ENCODE data around the gene PHF20. TPM values are rescaled to one million over a fixed set of nuclear protein-coding genes. Genes with fewer than 3 reads are reported as not detected.
A peak's percentile ranks its signal among the peaks of the same experiment; 100 is the strongest.
"Not testable (repeated sequence)": the region's sequence is repeated elsewhere in the genome, so short reads cannot be mapped to it uniquely, and the experiment has no call there.

The PHF20 gene
- total and polyA plus RNA-seq, 2 experiments from 2014 or later = 23.3 to 35.4 TPM

- Histone ChIP-seq H3K9ac (no peak overlapping the region), H3F3A (ENCODE audit: insufficient read depth) (no peaks in the 10 kb centered on the region), H3K9me2 (ENCODE audit: insufficient read depth) (no peaks in the 10 kb centered on the region), H3K4me3 (no peak overlapping the region), H3K27ac (no peak overlapping the region), H3K4me2 (ENCODE audit: unreplicated experiment) (no peak overlapping the region), H3K9me3 (ENCODE audit: low read depth) (no peaks in the 10 kb centered on the region), H2AFZ (no peak overlapping the region), H4K20me1 (ENCODE audit: insufficient read depth) (no peaks in the 10 kb centered on the region), H3K4me1 (ENCODE audit: insufficient read depth) (peaks cover 11% of the 10 kb centered on the region), H3K79me2 (ENCODE audit: insufficient read depth) (peaks cover 40% of the 10 kb centered on the region; the same call in 1 of the 2 replicates), H3K36me3 (ENCODE audit: low read depth) (peaks cover 17% of the 10 kb centered on the region), H3K27me3 (replicated peaks; ENCODE audit: insufficient read depth) (no peaks in the 10 kb centered on the region)
- no peak for DNase-seq
- no peak for TF ChIP-seq EZH2 (IDR thresholded peaks at IDR 0.05; ENCODE audit: insufficient read depth, poor library complexity, severe bottlenecking)
- WGBS, 2 experiments (ENCODE audit: low coverage in 1 of 2, low lambda C conversion rate in 2 of 2, missing lambda C conversion rate in 2 of 2) = 70 to 72% methylated on average over 2 of the region's 2 CpGs
- in situ Hi-C loops (cut with MboI) = no loop called here
These were observed 68.6 kb downstream of the PHF20 start for GRCh38 chr20:35840421-35840820.

- Histone ChIP-seq H3K4me1 (ENCODE audit: insufficient read depth) (peaks cover 7% of the 10 kb centered on the region), H3K79me2 (ENCODE audit: insufficient read depth) (peaks cover 30% of the 10 kb centered on the region; the same call in 1 of the 2 replicates), H3K4me2 (ENCODE audit: unreplicated experiment) (no peak overlapping the region), H3K9me2 (ENCODE audit: insufficient read depth) (no peaks in the 10 kb centered on the region), H4K20me1 (ENCODE audit: insufficient read depth) (no peaks in the 10 kb centered on the region), H3K27me3 (replicated peaks; ENCODE audit: insufficient read depth) (no peaks in the 10 kb centered on the region), H3K9me3 (ENCODE audit: low read depth) (no peaks in the 10 kb centered on the region), H3K9ac (no peak overlapping the region), H2AFZ (no peak overlapping the region), H3F3A (ENCODE audit: insufficient read depth) (no peaks in the 10 kb centered on the region), H3K4me3 (no peak overlapping the region), H3K36me3 (ENCODE audit: low read depth) (peaks cover 27% of the 10 kb centered on the region), H3K27ac (no peak overlapping the region)
- in situ Hi-C loops (cut with MboI) = no loop called here
- TF ChIP-seq EZH2phosphoT487 (IDR thresholded peaks at IDR 0.05; ENCODE audit: insufficient read depth, low read depth) (no peak), EZH2 (IDR thresholded peaks at IDR 0.05; ENCODE audit: insufficient read depth, poor library complexity, severe bottlenecking) (no peak)
- WGBS, 2 experiments (ENCODE audit: low coverage in 1 of 2, low lambda C conversion rate in 2 of 2, missing lambda C conversion rate in 2 of 2) = 97 to 99% methylated on average over 5 of the region's 5 CpGs
- no peak for DNase-seq
These were observed 70.5 kb downstream of the PHF20 start for GRCh38 chr20:35842361-35842760.

GRCh38 chr20:35843894-35844293 is 72.1 kb downstream of the PHF20 start:
- H3K4me2 ChIP-seq (ENCODE audit: unreplicated experiment); DNase-seq; H3K4me3 ChIP-seq; H4K20me1 ChIP-seq (ENCODE audit: insufficient read depth); in situ Hi-C loops (cut with MboI); H3F3A ChIP-seq (ENCODE audit: insufficient read depth); H3K9ac ChIP-seq; H2AFZ ChIP-seq; H3K9me2 ChIP-seq (ENCODE audit: insufficient read depth); H3K27ac ChIP-seq; H3K9me3 ChIP-seq (ENCODE audit: low read depth); H3K27me3 ChIP-seq (replicated peaks; ENCODE audit: insufficient read depth); H3K4me1 ChIP-seq (ENCODE audit: insufficient read depth): not testable (repeated sequence)
- Histone ChIP-seq H3K79me2 (ENCODE audit: insufficient read depth) (peaks cover 17% of the 10 kb centered on the region; the same call in 1 of the 2 replicates), H3K36me3 (ENCODE audit: low read depth) (peaks cover 30% of the 10 kb centered on the region)
- 92 to 93% methylated on average over 6 of the region's 6 CpGs for WGBS, 2 experiments (ENCODE audit: low coverage in 1 of 2, low lambda C conversion rate in 2 of 2, missing lambda C conversion rate in 2 of 2)

- Histone ChIP-seq H3K36me3 (ENCODE audit: low read depth) (peaks cover 30% of the 10 kb centered on the region), H3K9me2 (ENCODE audit: insufficient read depth) (no peaks in the 10 kb centered on the region), H3K27me3 (replicated peaks; ENCODE audit: insufficient read depth) (no peaks in the 10 kb centered on the region), H3K4me3 (no peak overlapping the region), H4K20me1 (ENCODE audit: insufficient read depth) (no peaks in the 10 kb centered on the region), H3K4me2 (ENCODE audit: unreplicated experiment) (no peak overlapping the region), H3K27ac (no peak overlapping the region), H3K79me2 (ENCODE audit: insufficient read depth) (peaks cover 14% of the 10 kb centered on the region; the same call in 1 of the 2 replicates), H3K9me3 (ENCODE audit: low read depth) (no peaks in the 10 kb centered on the region), H3F3A (ENCODE audit: insufficient read depth) (no peaks in the 10 kb centered on the region), H2AFZ (no peak overlapping the region), H3K4me1 (ENCODE audit: insufficient read depth) (peaks cover 5% of the 10 kb centered on the region), H3K9ac (no peak overlapping the region)
- DNase-seq = peak; percentile 61
- in situ Hi-C loops (cut with MboI) = no loop called here
- TF ChIP-seq EZH2phosphoT487 (IDR thresholded peaks at IDR 0.05; ENCODE audit: insufficient read depth, low read depth) = no peak
- no peak for TF ChIP-seq EZH2 (IDR thresholded peaks at IDR 0.05; ENCODE audit: insufficient read depth, poor library complexity, severe bottlenecking)
- WGBS, 2 experiments (ENCODE audit: low coverage in 1 of 2, low lambda C conversion rate in 2 of 2, missing lambda C conversion rate in 2 of 2) = 80 to 90% methylated on average over 6 of the region's 6 CpGs
These were observed 73.7 kb downstream of the PHF20 start for GRCh38 chr20:35845561-35845960.

- TF ChIP-seq EZH2phosphoT487 (IDR thresholded peaks at IDR 0.05; ENCODE audit: insufficient read depth, low read depth) = no peak
- no peak for TF ChIP-seq EZH2 (IDR thresholded peaks at IDR 0.05; ENCODE audit: insufficient read depth, poor library complexity, severe bottlenecking)
- Histone ChIP-seq H3K9me2 (ENCODE audit: insufficient read depth) (no peaks in the 10 kb centered on the region), H3K9ac (no peak overlapping the region), H3K27ac (no peak overlapping the region), H2AFZ (no peak overlapping the region), H3K4me2 (ENCODE audit: unreplicated experiment) (no peak overlapping the region), H3K36me3 (ENCODE audit: low read depth) (peaks cover 16% of the 10 kb centered on the region; the same call in 1 of the 2 replicates), H3K9me3 (ENCODE audit: low read depth) (no peaks in the 10 kb centered on the region), H3K4me1 (ENCODE audit: insufficient read depth) (peaks cover 6% of the 10 kb centered on the region), H3K27me3 (replicated peaks; ENCODE audit: insufficient read depth) (no peaks in the 10 kb centered on the region), H4K20me1 (ENCODE audit: insufficient read depth) (no peaks in the 10 kb centered on the region), H3K79me2 (ENCODE audit: insufficient read depth) (0 out of 2 replicates have a peak, but pooled peaks cover 6% of the 10 kb centered on the region), H3K4me3 (no peak overlapping the region), H3F3A (ENCODE audit: insufficient read depth) (peaks cover 6% of the 10 kb centered on the region; the same call in 1 of the 2 replicates)
- 27% methylated on average over 4 of the region's 4 CpGs for WGBS, 2 experiments (ENCODE audit: low coverage in 1 of 2, low lambda C conversion rate in 2 of 2, missing lambda C conversion rate in 2 of 2)
- in situ Hi-C loops (cut with MboI) = no loop called here
- DNase-seq = peak; percentile 39
These were observed 77.9 kb downstream of the PHF20 start for GRCh38 chr20:35849706-35850105.

GRCh38 chr20:35851659-35852058 is 79.8 kb downstream of the PHF20 start:
- in situ Hi-C loops (cut with MboI); H3K4me2 ChIP-seq (ENCODE audit: unreplicated experiment): not testable (repeated sequence)

More at GRCh38 chr20:35851659-35852058, 79.8 kb downstream of the PHF20 start:
- Histone ChIP-seq H3K79me2 (ENCODE audit: insufficient read depth) (peaks cover 17% of the 10 kb centered on the region; the same call in 1 of the 2 replicates), H3K36me3 (ENCODE audit: low read depth) (peaks cover 11% of the 10 kb centered on the region; the same call in 1 of the 2 replicates), H3K4me1 (ENCODE audit: insufficient read depth) (peaks cover 12% of the 10 kb centered on the region)
- not testable (repeated sequence) for H3K27me3 ChIP-seq (replicated peaks; ENCODE audit: insufficient read depth); H2AFZ ChIP-seq; H3F3A ChIP-seq (ENCODE audit: insufficient read depth); H3K27ac ChIP-seq; H3K4me3 ChIP-seq; H3K9me3 ChIP-seq (ENCODE audit: low read depth); H4K20me1 ChIP-seq (ENCODE audit: insufficient read depth); H3K9ac ChIP-seq; H3K9me2 ChIP-seq (ENCODE audit: insufficient read depth); DNase-seq
- 93 to 98% methylated on average over 8 of the region's 8 CpGs for WGBS, 2 experiments (ENCODE audit: low coverage in 1 of 2, low lambda C conversion rate in 2 of 2, missing lambda C conversion rate in 2 of 2)
